Right cardiac atrium (tissue), 5 donors: ENCODE results near the gene CRB2. TPM values are rescaled to one million over a fixed set of nuclear protein-coding genes. Genes with fewer than 3 reads are reported as not detected.

Source experiments
- ATAC-seq, 2 donors: fragments of 200-7000 bp; cut with Tn5 transposase; one replicate each; pipeline versions ENCODE4 v1.8.0 to v1.9.1; 2020; ENCODE audit warnings: moderate library complexity in 2 of 2, mild to moderate bottlenecking in 1 of 2
- DNase-seq, 3 donors: peaks; one replicate each; pipeline ENCODE4 v3.0.0-alpha.2; 2020
- H3K27ac ChIP-seq: one replicate; pipeline ENCODE4 v1.5.1; 2013; ENCODE audit warnings: mild to moderate bottlenecking, low read length, control low read depth, moderate library complexity
- H3K27me3 ChIP-seq: one replicate; pipeline ENCODE4 v1.6.1; 2013; ENCODE audit not compliant: control insufficient read depth, insufficient read depth
- H3K4me1 ChIP-seq: one replicate; pipeline ENCODE4 v1.6.1; 2013; ENCODE audit warnings: low read length; ENCODE audit not compliant: control insufficient read depth, insufficient read depth
- H3K4me3 ChIP-seq: one replicate; pipeline ENCODE4 v1.5.1; 2013; ENCODE audit warnings: low read length, control low read depth
- H3K9me3 ChIP-seq: one replicate; pipeline ENCODE4 v1.6.1; 2013; ENCODE audit warnings: low read length; ENCODE audit not compliant: control insufficient read depth
- WGBS: extraction: QIAGEN DNeasy Blood & Tissue Kit; methylation state at CpG from one replicate; pipeline ENCODE4 v1.1.7; 2013; 5-methylcytosine and 5-hydroxymethylcytosine counted together
- intact Hi-C, 4 donors: fragments of 100-400 bp; cut with DNase I; formaldehyde crosslinking; loops; one replicate each; pipeline versions ENCODE4 v1.11.0 to v1.14.0; 2022 to 2023
- polyA plus RNA-seq: library from polyadenylated mRNA; stranded (reverse); fragments of 200-250 nt; gene quantifications from one replicate; pipeline ENCODE4 v1.2.3, GENCODE V29; 2013
- total RNA-seq, 4 donors: library from RNA; stranded (reverse); fragmentation: NEBNext Ultra II Directional; extraction: Animal tissue kit (Norgen Biotek cat#: 25700); gene quantifications; one replicate each; pipeline ENCODE4 v1.2.1, GENCODE V29; 2021
- donor health status: healthy with polysubstance abuse.
- donor health status: DM: no; HTN: yes; CAD: no.
- donor health status: DM: no; HTN: no; CAD: no.
- donor health status: DM: no; HTN: yes; CAD: no; lungs with severe emphysema.
- donor health status: DM: yes; HTN: yes; CAD: no.

CRB2 gene
- total and polyA plus RNA-seq, 5 donors, result 0.02 to 0.26 (median 0.16) TPM; not detected in 1

- DNase-seq (peak in 2 of 3 donors; percentile 38 to 45), ATAC-seq (no peak)
- H3K27me3 ChIP-seq, result no peaks in the 10 kb centered on the region
- H3K27ac ChIP-seq, result no peak overlapping the region
- WGBS, result 93% methylated on average over 13 of the region's 13 CpGs
- no peaks in the 10 kb centered on the region for H3K9me3 ChIP-seq
- intact Hi-C loops, result no loop called here
- H3K4me1 ChIP-seq, result peaks cover 3% of the 10 kb centered on the region
- H3K4me3 ChIP-seq, result no peak overlapping the region
Measured at GRCh38 chr9:123370108-123370507, 14.1 kb downstream of the CRB2 start.

GRCh38 chr9:123370526-123371227 lies 14.7 kb downstream of the CRB2 start:
- DNase-seq (peak in 2 of 3 donors; percentile 27 to 51), ATAC-seq (no peak)
- H3K4me1 ChIP-seq, result peaks cover 3% of the 10 kb centered on the region
- H3K27ac ChIP-seq, result no peak overlapping the region
- H3K4me3 ChIP-seq, result no peak overlapping the region
- H3K27me3 ChIP-seq, result no peaks in the 10 kb centered on the region
- 83% methylated on average over 29 of the region's 29 CpGs for WGBS
- no peaks in the 10 kb centered on the region for H3K9me3 ChIP-seq
- intact Hi-C loops, result no loop called here

- H3K4me3 ChIP-seq, result no peak overlapping the region
- WGBS, result 75% methylated on average over 18 of the region's 18 CpGs
- intact Hi-C loops, result no loop called here
- ATAC-seq (no peak), DNase-seq (peak in 2 of 3 donors; percentile 3 to 18)
- H3K4me1 ChIP-seq, result peaks cover 3% of the 10 kb centered on the region
- H3K27me3 ChIP-seq, result no peaks in the 10 kb centered on the region
- H3K9me3 ChIP-seq, result no peaks in the 10 kb centered on the region
- no peak overlapping the region for H3K27ac ChIP-seq
Measured at GRCh38 chr9:123371228-123371584, 15.2 kb downstream of the CRB2 start.

GRCh38 chr9:123371805-123372590 lies 16.0 kb downstream of the CRB2 start:
- Histone ChIP-seq H3K27me3 (no peaks in the 10 kb centered on the region), H3K4me1 (peaks cover 3% of the 10 kb centered on the region), H3K27ac (no peak overlapping the region), H3K9me3 (no peaks in the 10 kb centered on the region), H3K4me3 (no peak overlapping the region)
- peak; percentile 3 to 28 (median 8) for DNase-seq
- intact Hi-C loops, result no loop called here
- no peak for ATAC-seq
- 81% methylated on average over 14 of the region's 14 CpGs for WGBS

- H3K27me3 ChIP-seq, result no peaks in the 10 kb centered on the region
- no peaks in the 10 kb centered on the region for H3K9me3 ChIP-seq
- H3K4me1 ChIP-seq, result peaks cover 3% of the 10 kb centered on the region
- no peak overlapping the region for H3K4me3 ChIP-seq
- DNase-seq, result no peak
- 25% methylated on average over 58 of the region's 58 CpGs for WGBS
- ATAC-seq, result no peak
- no peak overlapping the region for H3K27ac ChIP-seq
- intact Hi-C loops, result no loop called here
Measured at GRCh38 chr9:123372766-123373446, 16.9 kb downstream of the CRB2 start.

GRCh38 chr9:123373447-123373923 lies 17.5 kb downstream of the CRB2 start:
- WGBS, result 7% methylated on average over 60 of the region's 60 CpGs
- ATAC-seq, result no peak
- Histone ChIP-seq H3K4me3 (no peak overlapping the region), H3K4me1 (peaks cover 3% of the 10 kb centered on the region), H3K27me3 (no peaks in the 10 kb centered on the region), H3K9me3 (no peaks in the 10 kb centered on the region), H3K27ac (no peak overlapping the region)
- peak in 1 of 3 donors; percentile 43 for DNase-seq
- intact Hi-C loops, result no loop called here

GRCh38 chr9:123373946-123374345 lies 17.9 kb downstream of the CRB2 start:
- 21% methylated on average over 10 of the region's 10 CpGs for WGBS
- H3K4me1 ChIP-seq, result peaks cover 3% of the 10 kb centered on the region
- H3K4me3 ChIP-seq, result no peak overlapping the region
- intact Hi-C loops, result no loop called here
- no peak overlapping the region for H3K27ac ChIP-seq
- H3K9me3 ChIP-seq, result no peaks in the 10 kb centered on the region
- DNase-seq (peak in 1 of 3 donors; percentile 46), ATAC-seq (no peak)
- H3K27me3 ChIP-seq, result no peaks in the 10 kb centered on the region

- ATAC-seq, result peak; percentile 54 to 70
- DNase-seq, result peak; percentile 47 to 75 (median 57)
- Histone ChIP-seq H3K4me1 (peaks cover 3% of the 10 kb centered on the region), H3K9me3 (no peaks in the 10 kb centered on the region), H3K27ac (no peak overlapping the region), H3K4me3 (no peak overlapping the region), H3K27me3 (no peaks in the 10 kb centered on the region)
- WGBS, result 20% methylated on average over 14 of the region's 14 CpGs
- intact Hi-C loops, result no loop called here
Measured at GRCh38 chr9:123375469-123376132, 19.6 kb downstream of the CRB2 start.

GRCh38 chr9:123376218-123377071 lies 20.4 kb downstream of the CRB2 start:
- DNase-seq, result peak in 1 of 3 donors; percentile 49
- Histone ChIP-seq H3K27ac (no peak overlapping the region), H3K4me1 (peaks cover 3% of the 10 kb centered on the region), H3K27me3 (no peaks in the 10 kb centered on the region), H3K9me3 (no peaks in the 10 kb centered on the region), H3K4me3 (no peak overlapping the region)
- 76% methylated on average over 24 of the region's 24 CpGs for WGBS
- intact Hi-C loops, result no loop called here
- no peak for ATAC-seq
